ENCODE results near the gene SMIM31. TPM values are rescaled to one million over a fixed set of nuclear protein-coding genes. Genes with fewer than 3 reads are reported as not detected.

SMIM31 gene
- total RNA-seq, 1 experiment from 2014 or later, result not detected

DNA sequence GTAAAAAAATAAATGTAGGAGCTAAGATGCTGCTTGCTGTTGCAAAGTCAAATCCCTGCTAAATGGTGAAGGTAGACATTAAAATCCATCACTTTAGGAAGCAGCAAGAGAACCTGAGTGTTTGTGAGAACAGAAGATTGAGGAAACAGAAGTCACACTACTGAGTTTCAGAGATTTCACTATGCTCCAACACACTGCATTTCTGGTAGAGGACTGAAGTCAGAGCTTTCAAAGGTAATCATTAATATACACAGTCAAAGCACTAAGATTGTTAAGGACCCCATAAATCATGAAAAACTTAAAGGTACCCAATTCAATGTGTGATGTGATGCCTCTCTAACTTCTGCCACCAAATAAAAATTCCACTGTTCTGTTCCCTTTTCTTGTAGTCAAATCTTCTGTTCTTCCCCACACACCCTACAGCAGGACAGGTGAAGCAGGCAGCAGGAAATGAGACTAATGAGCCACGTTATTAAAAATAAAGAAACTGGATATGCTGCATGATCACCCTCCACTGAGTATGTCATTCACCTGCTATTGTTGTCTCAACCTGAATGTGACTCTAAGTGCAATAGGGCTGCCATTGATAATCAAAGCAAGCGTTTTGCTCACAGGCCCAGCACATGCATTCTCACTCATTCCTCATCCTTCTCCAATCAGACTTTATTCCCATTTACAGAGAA, 94.2 kb downstream of the SMIM31 start:
- no peak overlapping the region for H3K4me2 ChIP-seq (ENCODE audit: low read length)
- ChIA-PET CTCF (no interaction called here), POLR2A (no interaction called here), RAD21 (ENCODE audit: low non-redundant PET in 1 of 2, low total read pairs in 2 of 2, uncharacterized antibody in 2 of 2, unreplicated experiment in 2 of 2) (no interaction called here)
- H2AFZ ChIP-seq (ENCODE audit: low read depth, low read length, poor library complexity, severe bottlenecking), result no peak overlapping the region
- no peaks in the 10 kb centered on the region for H3K36me3 ChIP-seq (ENCODE audit: control insufficient read depth in 1 of 2, insufficient read depth in 2 of 2, low read length in 2 of 2)
- no peaks in the 10 kb centered on the region for H3K27me3 ChIP-seq (ENCODE audit: insufficient read depth, low read length)
- H4K20me1 ChIP-seq (ENCODE audit: insufficient read depth), result no peaks in the 10 kb centered on the region
- no peak overlapping the region for H3K4me3 ChIP-seq (replicated peaks in 1 of 2; ENCODE audit: low read depth in 1 of 2, low read length in 2 of 2)
- H3K9ac ChIP-seq (ENCODE audit: low read length), result no peak overlapping the region
- no peaks in the 10 kb centered on the region for H3K9me3 ChIP-seq (ENCODE audit: control insufficient read depth in 1 of 2, insufficient read depth in 1 of 2, low read depth in 1 of 2, low read length in 2 of 2)
- intact Hi-C loops (cut with micrococcal nuclease), result no loop called here
- H3K79me2 ChIP-seq (ENCODE audit: insufficient read depth, low read length), result no peaks in the 10 kb centered on the region
- BruUV-seq (replicated peaks), result no TSS peak
- H3K4me1 ChIP-seq (ENCODE audit: control insufficient read depth in 1 of 2, insufficient read depth in 2 of 2, low read length in 2 of 2), result no peaks in the 10 kb centered on the region
- no peaks in the 10 kb centered on the region for H3K9me2 ChIP-seq (ENCODE audit: insufficient read depth)
- ATAC-seq, result no peak
- H3K27ac ChIP-seq (ENCODE audit: low read depth, low read length), result no peak overlapping the region
- no peak for DNase-seq (ENCODE audit: low read depth, low spot score)
- TF ChIP-seq CBX3 (IDR thresholded peaks at IDR 0.05; ENCODE audit: low read depth), result no peak
- TF ChIP-seq EZH2phosphoT487 (IDR thresholded peaks at IDR 0.05; ENCODE audit: borderline replicate concordance), result no peak
- TF ChIP-seq, protein P1, sequence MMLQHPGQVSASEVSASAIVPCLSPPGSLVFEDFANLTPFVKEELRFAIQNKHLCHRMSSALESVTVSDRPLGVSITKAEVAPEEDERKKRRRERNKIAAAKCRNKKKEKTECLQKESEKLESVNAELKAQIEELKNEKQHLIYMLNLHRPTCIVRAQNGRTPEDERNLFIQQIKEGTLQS (IDR thresholded peaks at IDR 0.05), result no peak
- no peak for TF ChIP-seq JUND (IDR thresholded peaks at IDR 0.05)
- TF ChIP-seq, protein P2, sequence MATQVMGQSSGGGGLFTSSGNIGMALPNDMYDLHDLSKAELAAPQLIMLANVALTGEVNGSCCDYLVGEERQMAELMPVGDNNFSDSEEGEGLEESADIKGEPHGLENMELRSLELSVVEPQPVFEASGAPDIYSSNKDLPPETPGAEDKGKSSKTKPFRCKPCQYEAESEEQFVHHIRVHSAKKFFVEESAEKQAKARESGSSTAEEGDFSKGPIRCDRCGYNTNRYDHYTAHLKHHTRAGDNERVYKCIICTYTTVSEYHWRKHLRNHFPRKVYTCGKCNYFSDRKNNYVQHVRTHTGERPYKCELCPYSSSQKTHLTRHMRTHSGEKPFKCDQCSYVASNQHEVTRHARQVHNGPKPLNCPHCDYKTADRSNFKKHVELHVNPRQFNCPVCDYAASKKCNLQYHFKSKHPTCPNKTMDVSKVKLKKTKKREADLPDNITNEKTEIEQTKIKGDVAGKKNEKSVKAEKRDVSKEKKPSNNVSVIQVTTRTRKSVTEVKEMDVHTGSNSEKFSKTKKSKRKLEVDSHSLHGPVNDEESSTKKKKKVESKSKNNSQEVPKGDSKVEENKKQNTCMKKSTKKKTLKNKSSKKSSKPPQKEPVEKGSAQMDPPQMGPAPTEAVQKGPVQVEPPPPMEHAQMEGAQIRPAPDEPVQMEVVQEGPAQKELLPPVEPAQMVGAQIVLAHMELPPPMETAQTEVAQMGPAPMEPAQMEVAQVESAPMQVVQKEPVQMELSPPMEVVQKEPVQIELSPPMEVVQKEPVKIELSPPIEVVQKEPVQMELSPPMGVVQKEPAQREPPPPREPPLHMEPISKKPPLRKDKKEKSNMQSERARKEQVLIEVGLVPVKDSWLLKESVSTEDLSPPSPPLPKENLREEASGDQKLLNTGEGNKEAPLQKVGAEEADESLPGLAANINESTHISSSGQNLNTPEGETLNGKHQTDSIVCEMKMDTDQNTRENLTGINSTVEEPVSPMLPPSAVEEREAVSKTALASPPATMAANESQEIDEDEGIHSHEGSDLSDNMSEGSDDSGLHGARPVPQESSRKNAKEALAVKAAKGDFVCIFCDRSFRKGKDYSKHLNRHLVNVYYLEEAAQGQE (IDR thresholded peaks at IDR 0.05; ENCODE audit: low read depth), result no peak
- TF ChIP-seq ZFX (IDR thresholded peaks at IDR 0.05), result no peak
- TF ChIP-seq SIN3A (IDR thresholded peaks at IDR 0.05; ENCODE audit: low read depth), result no peak

Other genes starting within 250 kb of the SMIM31 start
- not detected for gene APELA, start 123.0 kb downstream of the SMIM31 start, total RNA-seq (2021; ENCODE audit: unreplicated experiment)
- 0.15 TPM for gene TRIM61, start 223.5 kb downstream of the SMIM31 start, total RNA-seq (2021; ENCODE audit: unreplicated experiment)

Data from HCT116 (cell line).